Right kidney (tissue), 1 donor: ENCODE data around the gene FNDC3B.

ENCODE experiments used
- DNase-seq: peaks from one replicate; pipeline ENCODE4 v3.0.0-alpha.2; 2016

Gene FNDC3B

GRCh38 chr3:172137287-172138192 lies 98.2 kb downstream of the FNDC3B start:
- DNase-seq = no peak

- no peak for DNase-seq
Measured at GRCh38 chr3:172138193-172138537, 98.8 kb downstream of the FNDC3B start.

GRCh38 chr3:172138792-172139507 lies 99.6 kb downstream of the FNDC3B start:
- DNase-seq = no peak

GRCh38 chr3:172139528-172140276 lies 100.3 kb downstream of the FNDC3B start:
- no peak for DNase-seq

- DNase-seq = no peak
Measured at GRCh38 chr3:172140499-172141391, 101.4 kb downstream of the FNDC3B start.

GRCh38 chr3:172142051-172142863 lies 102.9 kb downstream of the FNDC3B start:
- no peak for DNase-seq

GRCh38 chr3:172142864-172143451 lies 103.6 kb downstream of the FNDC3B start:
- DNase-seq = no peak

- DNase-seq = no peak
Measured at GRCh38 chr3:172143739-172144497, 104.5 kb downstream of the FNDC3B start.

- no peak for DNase-seq
Measured at GRCh38 chr3:172144601-172145000, 105.2 kb downstream of the FNDC3B start.

- DNase-seq = no peak
Measured at GRCh38 chr3:172145031-172145686, 105.8 kb downstream of the FNDC3B start.

GRCh38 chr3:172146349-172146748 lies 107.0 kb downstream of the FNDC3B start:
- no peak for DNase-seq

GRCh38 chr3:172147113-172147818 lies 107.9 kb downstream of the FNDC3B start:
- no peak for DNase-seq

GRCh38 chr3:172148241-172148640 lies 108.9 kb downstream of the FNDC3B start:
- no peak for DNase-seq

GRCh38 chr3:172148702-172149565 lies 109.6 kb downstream of the FNDC3B start:
- no peak for DNase-seq

GRCh38 chr3:172150268-172150667 lies 110.9 kb downstream of the FNDC3B start:
- no peak for DNase-seq

GRCh38 chr3:172150913-172151650 lies 111.7 kb downstream of the FNDC3B start:
- DNase-seq = no peak
